BJ (cell line): Measurements from ENCODE around the gene MBOAT7. TPM values are rescaled to one million over a fixed set of nuclear protein-coding genes. Genes with fewer than 3 reads are reported as not detected.

Experiments
- CTCF ChIA-PET: fragments of 350-600 bp; formaldehyde crosslinking; extraction: SDS; loops from one replicate; lab custom pipeline; 2021; ENCODE audit warnings: antibody characterized with exemption, inconsistent platforms; lab: Yijun Ruan, JAX
- POLR2A ChIA-PET: fragments of 300-600 bp; sonication (Branson Sonifier 250); formaldehyde crosslinking; extraction: SDS; loops from one replicate; lab custom pipeline; 2021; ENCODE audit warnings: antibody characterized with exemption; lab: Charles Lee
- DNase-seq: peaks from one replicate; pipeline ENCODE4 v3.0.0-alpha.2; 2011; ENCODE audit warnings: low read depth
- H3K27me3 ChIP-seq: 2 replicates; pipeline ENCODE4 v1.6.0; 2011; ENCODE audit warnings: low read length; ENCODE audit not compliant: control insufficient read depth, insufficient read depth
- H3K36me3 ChIP-seq: 2 replicates; pipeline ENCODE4 v1.5.1; 2011; ENCODE audit warnings: low read length; ENCODE audit not compliant: control insufficient read depth, insufficient read depth
- H3K4me3 ChIP-seq: 2 replicates; pipeline ENCODE4 v1.5.1; 2011; ENCODE audit warnings: low read depth, mild to moderate bottlenecking, control low read depth, low read length
- CTCF ChIP-seq: IDR thresholded peaks from 2 replicates; pipeline ENCODE4 v1.5.1; 2011; ENCODE audit warnings: low read depth, mild to moderate bottlenecking, control low read depth, inconsistent platforms, low read length, moderate library complexity; ENCODE audit not compliant: insufficient read depth
- polyA plus RNA-seq: library from polyadenylated mRNA; depleted of rRNA; stranded (reverse); fragments of >200 nt; gene quantifications from 2 replicates; pipeline ENCODE4 v1.2.3, GENCODE V29; 2011

MBOAT7 gene
- polyA plus RNA-seq, 1 experiment = 101 TPM

GRCh38 chr19:54145541-54146158 lies 43.7 kb downstream of the MBOAT7 start:
- DNase-seq = no peak
- H3K36me3 ChIP-seq = peaks cover 71% of the 10 kb centered on the region
- no peak overlapping the region for H3K4me3 ChIP-seq
- H3K27me3 ChIP-seq = no peaks in the 10 kb centered on the region
- no peak for TF ChIP-seq CTCF
- ChIA-PET POLR2A (no interaction called here), CTCF (interaction anchor here (1.2 kb wide), 1 partner anchor 14 kb away, joined by 3 read pairs; the partner anchor contains the start of gene LENG1)

DNA sequence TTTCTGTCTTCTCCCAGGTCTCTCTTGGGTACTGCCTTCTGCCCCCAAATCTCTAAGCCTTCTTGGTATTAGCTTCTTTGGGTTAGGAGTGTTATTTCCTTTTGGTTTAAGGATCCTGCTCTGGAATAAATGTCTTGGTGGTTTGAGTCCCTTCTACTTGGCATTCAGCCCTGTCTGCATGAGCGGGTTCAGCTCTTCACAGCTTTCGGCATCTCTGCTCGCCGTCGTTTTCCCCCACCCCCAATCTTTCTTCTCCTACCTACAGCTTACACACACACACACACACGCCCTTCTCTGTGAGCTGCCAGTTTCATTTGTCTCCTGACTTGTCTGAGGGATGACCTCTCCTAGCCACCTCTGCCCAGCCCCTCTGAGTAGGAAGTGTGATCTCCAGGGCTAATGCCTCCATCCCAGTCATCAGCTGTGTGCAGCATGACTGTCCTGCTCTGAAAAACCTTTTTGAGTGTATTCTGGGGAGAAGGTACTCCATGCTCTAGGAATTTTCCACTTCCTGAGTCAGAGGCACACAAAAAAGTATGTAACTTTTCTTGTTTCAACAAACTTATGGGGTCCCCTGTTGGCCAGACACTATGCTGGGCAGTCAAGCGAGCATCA lies 47.1 kb downstream of the MBOAT7 start:
- H3K36me3 ChIP-seq = peaks cover 52% of the 10 kb centered on the region
- ChIA-PET POLR2A (no interaction called here), CTCF (interaction anchor here (0.8 kb wide), 1 partner anchor 9 kb away, joined by 3 read pairs; no protein-coding TSS in a partner anchor)
- no peak overlapping the region for H3K4me3 ChIP-seq
- DNase-seq = no peak
- TF ChIP-seq CTCF = no peak
- H3K27me3 ChIP-seq = no peaks in the 10 kb centered on the region

DNA sequence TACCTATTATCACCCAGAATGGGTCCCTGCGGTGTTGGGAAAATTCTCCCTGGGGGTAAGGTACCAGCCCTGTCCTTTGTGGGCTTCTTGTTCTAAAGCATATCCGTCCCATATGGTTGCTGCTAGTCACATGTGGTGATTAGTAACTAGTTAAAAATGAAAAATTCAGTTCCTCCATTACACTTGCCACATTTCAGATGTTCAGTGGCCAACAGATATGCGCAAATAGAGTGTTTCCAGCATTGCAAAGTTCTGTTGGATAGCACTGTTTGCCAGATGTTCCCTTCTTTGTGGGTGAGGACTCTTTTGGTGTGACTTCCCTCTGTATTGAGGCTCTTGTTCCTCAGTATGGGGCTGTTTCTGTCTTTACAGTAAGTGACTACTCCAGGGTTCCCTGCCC lies 48.0 kb downstream of the MBOAT7 start:
- ChIA-PET CTCF (no interaction called here), POLR2A (no interaction called here)
- Histone ChIP-seq H3K4me3 (no peak overlapping the region), H3K36me3 (peaks cover 44% of the 10 kb centered on the region), H3K27me3 (no peaks in the 10 kb centered on the region)
- peak; percentile 67 for DNase-seq
- TF ChIP-seq CTCF = no peak

GRCh38 chr19:54138489-54139256 lies 50.7 kb downstream of the MBOAT7 start:
- H3K4me3 ChIP-seq = peak overlapping the region; percentile 90
- no peaks in the 10 kb centered on the region for H3K27me3 ChIP-seq
- TF ChIP-seq CTCF = no peak
- POLR2A ChIA-PET = no interaction called here
- CTCF ChIA-PET = interaction anchor here (0.6 to 2.0 kb wide), 2 partner anchors 9 to 1468 kb away, joined by 3 to 6 read pairs; no protein-coding TSS in a partner anchor
- H3K36me3 ChIP-seq = peaks cover 18% of the 10 kb centered on the region
- no peak for DNase-seq
